HEK293 (cell line): ENCODE measurements around the gene WDR4.
A peak's percentile ranks its signal among the peaks of the same experiment; 100 is the strongest.

Experiments
- CTCF ChIA-PET: fragments of 350-600 bp; formaldehyde crosslinking; extraction: SDS; loops from one replicate; lab custom pipeline; 2021; ENCODE audit warnings: antibody characterized with exemption; lab: Yijun Ruan, JAX
- POLR2A ChIA-PET: fragments of 300-600 bp; formaldehyde crosslinking; extraction: SDS; loops from one replicate; lab custom pipeline; 2020; ENCODE audit warnings: antibody characterized with exemption, inconsistent platforms; lab: Yijun Ruan, JAX
- H3K27ac ChIP-seq: fragments of 200-500 bp; sonication (Bioruptor generic); 2 replicates; pipeline ENCODE4 v1.5.1; 2014; ENCODE audit warnings: low read depth, low read length, control low read depth, inconsistent platforms; ENCODE audit errors: extremely low read depth
- H3K36me3 ChIP-seq, 2 experiments: fragments of 200-500 bp in 1 of 2; sonication (Bioruptor generic) in 1 of 2; 1 replicate in 1 of 2; 2 replicates in 1 of 2; pipeline ENCODE4 v1.5.1; 2014 to 2017; ENCODE audit warnings: inconsistent platforms in 2 of 2, low read length in 2 of 2; ENCODE audit not compliant: control insufficient read depth in 2 of 2, insufficient read depth in 1 of 2
- H3K4me1 ChIP-seq: fragments of 200-500 bp; sonication (Bioruptor generic); 2 replicates; pipeline ENCODE4 v1.5.1; 2014; ENCODE audit warnings: mild to moderate bottlenecking, low read length, inconsistent platforms; ENCODE audit not compliant: control insufficient read depth, insufficient read depth
- H3K4me3 ChIP-seq: 2 replicates; pipeline ENCODE4 v1.5.1; 2011; ENCODE audit warnings: low read depth, mild to moderate bottlenecking, control low read depth, low read length, moderate library complexity
- H3K9me3 ChIP-seq: fragments of 200-500 bp; sonication (Bioruptor generic); 2 replicates; pipeline ENCODE4 v1.5.1; 2014; ENCODE audit warnings: low read depth, low read length, inconsistent platforms; ENCODE audit not compliant: control insufficient read depth, insufficient read depth
- REST ChIP-seq: fragments of 450-650 bp; formaldehyde crosslinking; IDR thresholded peaks from 2 replicates; pipeline ENCODE4 v1.5.1; 2016; ENCODE audit warnings: missing biosample characterization, missing genetic modification characterization
- SP7 ChIP-seq: fragments of 450-650 bp; formaldehyde crosslinking; IDR thresholded peaks from 2 replicates; pipeline ENCODE4 v1.5.1; 2016; ENCODE audit warnings: missing biosample characterization, missing genetic modification characterization
- TSHZ1 ChIP-seq: fragments of 450-650 bp; formaldehyde crosslinking; IDR thresholded peaks from 2 replicates; pipeline ENCODE4 v1.5.1; 2016; ENCODE audit warnings: missing biosample characterization, missing genetic modification characterization, borderline replicate concordance
- ZIC2 ChIP-seq: fragments of 450-650 bp; formaldehyde crosslinking; IDR thresholded peaks from 2 replicates; pipeline ENCODE4 v1.5.1; 2016; ENCODE audit warnings: missing biosample characterization, missing genetic modification characterization
- ZNF280C ChIP-seq: fragments of 450-650 bp; formaldehyde crosslinking; IDR thresholded peaks from 2 replicates; pipeline ENCODE4 v1.5.1; 2016; ENCODE audit warnings: missing biosample characterization, missing genetic modification characterization
- ZNF350 ChIP-seq: fragments of 450-650 bp; formaldehyde crosslinking; IDR thresholded peaks from 2 replicates; pipeline ENCODE4 v1.5.0; 2017; ENCODE audit warnings: missing biosample characterization, mild to moderate bottlenecking, missing genetic modification characterization
- ZNF629 ChIP-seq: fragments of 450-650 bp; formaldehyde crosslinking; IDR thresholded peaks from 2 replicates; pipeline ENCODE4 v1.5.1; 2017; ENCODE audit warnings: missing biosample characterization, missing genetic modification characterization
- TF ChIP-seq, protein P1 (sequence below): fragments of 450-650 bp; formaldehyde crosslinking; IDR thresholded peaks from 2 replicates; pipeline ENCODE4 v1.5.1; 2016; ENCODE audit warnings: missing biosample characterization, missing genetic modification characterization, borderline replicate concordance
- TF ChIP-seq, protein P2 (sequence below): fragments of 450-650 bp; formaldehyde crosslinking; IDR thresholded peaks from 2 replicates; pipeline ENCODE4 v1.5.1; 2016; ENCODE audit warnings: missing biosample characterization, missing genetic modification characterization

Gene WDR4

DNA sequence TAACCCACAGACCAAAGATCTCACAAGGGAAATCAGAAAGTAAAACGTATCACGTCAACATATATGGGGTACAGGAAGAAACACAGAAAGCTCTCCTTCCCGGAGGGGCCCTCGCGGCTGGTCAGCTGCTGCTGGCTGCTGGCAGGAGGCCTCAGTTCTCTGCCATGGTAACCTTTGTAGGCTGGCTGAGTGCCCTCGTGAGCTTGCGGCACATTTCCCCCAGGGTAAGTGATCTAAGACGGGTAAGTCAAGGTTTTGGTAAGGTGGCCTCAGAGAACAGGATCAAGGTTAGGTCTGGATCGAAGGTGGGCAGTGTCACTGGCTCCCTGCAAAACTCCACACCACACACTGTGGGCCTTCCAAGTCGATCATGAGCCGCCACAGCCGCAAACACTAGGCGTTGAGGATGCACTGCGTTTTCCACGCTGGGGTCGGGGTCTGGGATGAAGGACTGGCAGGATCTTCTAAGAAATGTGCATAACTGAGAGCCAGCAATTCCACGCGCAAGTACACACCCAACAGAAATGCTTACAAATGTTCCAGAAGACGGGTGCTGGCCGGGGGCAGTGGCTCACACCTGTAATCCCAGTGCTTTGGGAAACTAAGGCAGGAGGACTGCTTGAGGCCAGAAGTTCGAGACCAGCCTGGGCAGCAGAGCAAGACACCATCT, 33.9 kb downstream of the WDR4 start:
- H3K9me3 ChIP-seq: no peaks in the 10 kb centered on the region
- TF ChIP-seq SP7 (tag by site-specific recombination) (no peak), ZNF350 (no peak), ZNF629 (tag by site-specific recombination) (no peak), TSHZ1 (no peak), ZNF280C (tag by site-specific recombination) (no peak)
- TF ChIP-seq, protein P1, sequence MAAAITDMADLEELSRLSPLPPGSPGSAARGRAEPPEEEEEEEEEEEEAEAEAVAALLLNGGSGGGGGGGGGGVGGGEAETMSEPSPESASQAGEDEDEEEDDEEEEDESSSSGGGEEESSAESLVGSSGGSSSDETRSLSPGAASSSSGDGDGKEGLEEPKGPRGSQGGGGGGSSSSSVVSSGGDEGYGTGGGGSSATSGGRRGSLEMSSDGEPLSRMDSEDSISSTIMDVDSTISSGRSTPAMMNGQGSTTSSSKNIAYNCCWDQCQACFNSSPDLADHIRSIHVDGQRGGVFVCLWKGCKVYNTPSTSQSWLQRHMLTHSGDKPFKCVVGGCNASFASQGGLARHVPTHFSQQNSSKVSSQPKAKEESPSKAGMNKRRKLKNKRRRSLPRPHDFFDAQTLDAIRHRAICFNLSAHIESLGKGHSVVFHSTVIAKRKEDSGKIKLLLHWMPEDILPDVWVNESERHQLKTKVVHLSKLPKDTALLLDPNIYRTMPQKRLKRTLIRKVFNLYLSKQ (tag by site-specific recombination): no peak
- POLR2A ChIA-PET: interaction anchor here (1.2 kb wide), 1 partner anchor 14 kb away, joined by 3 read pairs; no protein-coding TSS in a partner anchor
- no peak overlapping the region for H3K27ac ChIP-seq
- CTCF ChIA-PET: interaction anchor here (1.0 kb wide), 1 partner anchor 10 kb away, joined by 4 read pairs; no protein-coding TSS in a partner anchor
- H3K4me3 ChIP-seq: no peak overlapping the region
- peaks cover 32 to 88% of the 10 kb centered on the region in 2 experiments for H3K36me3 ChIP-seq
- no peaks in the 10 kb centered on the region for H3K4me1 ChIP-seq

- CTCF ChIA-PET: interaction anchor here (1.0 kb wide), 2 partner anchors 11 to 12 kb away, joined by 3 to 4 read pairs; no protein-coding TSS in a partner anchor
- no peak overlapping the region for H3K4me3 ChIP-seq
- H3K27ac ChIP-seq: no peak overlapping the region
- H3K36me3 ChIP-seq: peaks cover 36 to 87% of the 10 kb centered on the region in 2 experiments
- no peaks in the 10 kb centered on the region for H3K4me1 ChIP-seq
- H3K9me3 ChIP-seq: no peaks in the 10 kb centered on the region
- POLR2A ChIA-PET: interaction anchor here (0.9 to 1.2 kb wide), 2 partner anchors 11 to 13 kb away, joined by 3 read pairs; no protein-coding TSS in a partner anchor
- TF ChIP-seq ZIC2 (tag by site-specific recombination) (peak; percentile 61), REST (peak; percentile 67)
- TF ChIP-seq, protein P2, sequence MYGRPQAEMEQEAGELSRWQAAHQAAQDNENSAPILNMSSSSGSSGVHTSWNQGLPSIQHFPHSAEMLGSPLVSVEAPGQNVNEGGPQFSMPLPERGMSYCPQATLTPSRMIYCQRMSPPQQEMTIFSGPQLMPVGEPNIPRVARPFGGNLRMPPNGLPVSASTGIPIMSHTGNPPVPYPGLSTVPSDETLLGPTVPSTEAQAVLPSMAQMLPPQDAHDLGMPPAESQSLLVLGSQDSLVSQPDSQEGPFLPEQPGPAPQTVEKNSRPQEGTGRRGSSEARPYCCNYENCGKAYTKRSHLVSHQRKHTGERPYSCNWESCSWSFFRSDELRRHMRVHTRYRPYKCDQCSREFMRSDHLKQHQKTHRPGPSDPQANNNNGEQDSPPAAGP: no peak
Measured at GRCh38 chr21:42844411-42845113, 34.8 kb downstream of the WDR4 start.
